K562 (cell line): ENCODE data around the gene SPHK2. TPM values are rescaled to one million over a fixed set of nuclear protein-coding genes. Genes with fewer than 3 reads are reported as not detected.

ENCODE experiments used
- ATAC-seq: fragments of 200-7000 bp; cut with Tn5 transposase; 3 replicates; pipeline ENCODE4 v1.9.1; 2020; ENCODE audit warnings: moderate library complexity
- BruUV-seq: library from RNA; stranded (reverse); fragments of 400-500 nt; replicated peaks from 2 replicates; lab custom pipeline; 2021; lab: Mats Ljungman, UMichigan
- CTCF ChIA-PET: fragments of 300-600 bp; formaldehyde crosslinking; extraction: SDS; loops from one replicate; lab custom pipeline; 2021; ENCODE audit warnings: low intra/inter-chr PET ratio; lab: Yijun Ruan, JAX
- POLR2A ChIA-PET: fragments of 300-600, 350-650 bp; sonication (Branson Sonifier 250); formaldehyde crosslinking; extraction: SDS; loops from one replicate; lab custom pipeline; 2021; ENCODE audit warnings: antibody characterized with exemption, inconsistent platforms; lab: Yijun Ruan, JAX
- DNase-seq, 4 experiments: peaks; one replicate each; pipeline versions ENCODE4 v3.0.0 to v3.0.0-alpha.2; 2011 to 2018; ENCODE audit warnings: low spot score in 3 of 4, mixed read lengths in 3 of 4; ENCODE audit errors: extremely low read depth in 1 of 4
- FAIRE-seq: peaks from 2 replicates; lab custom pipeline; 2011; peaks lifted over from hg19 to GRCh38; lab: Jason Lieb, UNC
- H2AFZ ChIP-seq: 2 replicates; pipeline ENCODE4 v1.6.0; 2011; ENCODE audit warnings: low read depth, low read length, control low read depth, inconsistent platforms
- H3K27ac ChIP-seq: fragments of 200-600 bp; 3 replicates; pipeline ENCODE4 v1.8.0; 2011; ENCODE audit warnings: low read depth, mild to moderate bottlenecking, control low read depth, inconsistent platforms, low read length, moderate library complexity, mixed read lengths; ENCODE audit errors: extremely low read depth
- H3K27me3 ChIP-seq, 2 experiments: fragments of 300-600 bp in 1 of 2; 2 replicates in 1 of 2; 3 replicates in 1 of 2; pipeline versions ENCODE4 v1.6.0 to v1.8.0; 2011; ENCODE audit warnings: inconsistent platforms in 2 of 2, low read length in 2 of 2, mild to moderate bottlenecking in 1 of 2, mixed read lengths in 1 of 2, moderate library complexity in 1 of 2; ENCODE audit not compliant: control insufficient read depth in 2 of 2, insufficient read depth in 2 of 2
- H3K36me3 ChIP-seq: fragments of 300-600 bp; 3 replicates; pipeline ENCODE4 v1.8.0; 2011; ENCODE audit warnings: mild to moderate bottlenecking, low read length, inconsistent platforms; ENCODE audit not compliant: control insufficient read depth, insufficient read depth
- H3K4me1 ChIP-seq, 2 experiments: fragments of 200-600 bp in 1 of 2; replicated peaks in 1 of 2; 2 replicates in 1 of 2; 3 replicates in 1 of 2; pipeline versions ENCODE4 v1.5.1 to v1.8.0; 2011; ENCODE audit warnings: inconsistent platforms in 2 of 2, low read length in 2 of 2, mild to moderate bottlenecking in 1 of 2, mixed read lengths in 1 of 2, moderate library complexity in 1 of 2; ENCODE audit not compliant: control insufficient read depth in 2 of 2, insufficient read depth in 2 of 2
- H3K4me2 ChIP-seq: 2 replicates; pipeline ENCODE4 v1.6.1; 2011; ENCODE audit warnings: low read length, control low read depth, inconsistent platforms, mixed read lengths; ENCODE audit not compliant: insufficient read depth
- H3K4me3 ChIP-seq: fragments of 200-600 bp; sonication (generic), shearing (Covaris generic); 2 replicates; pipeline ENCODE4 v1.5.1; 2016; ENCODE audit warnings: control low read depth, inconsistent platforms
- H3K79me2 ChIP-seq: fragments of 200-600 bp; 3 replicates; pipeline ENCODE4 v1.8.0; 2011; ENCODE audit warnings: low read length, inconsistent platforms; ENCODE audit not compliant: control insufficient read depth, insufficient read depth
- H3K9ac ChIP-seq, 2 experiments: 2 replicates each; pipeline versions ENCODE4 v1.6.0 to v1.6.1; 2011; ENCODE audit warnings: low read depth in 2 of 2, low read length in 2 of 2, control low read depth in 1 of 2, inconsistent platforms in 1 of 2, mild to moderate bottlenecking in 1 of 2, mixed read lengths in 1 of 2; ENCODE audit not compliant: insufficient read depth in 1 of 2
- H3K9me1 ChIP-seq: one replicate; pipeline ENCODE4 v1.6.0; 2011; ENCODE audit warnings: inconsistent platforms, mild to moderate bottlenecking, low read length, moderate library complexity; ENCODE audit not compliant: control insufficient read depth, insufficient read depth
- H3K9me3 ChIP-seq: replicated peaks from 2 replicates; pipeline ENCODE4 v1.5.1; 2011; ENCODE audit warnings: low read depth, low read length, inconsistent platforms; ENCODE audit not compliant: control insufficient read depth, insufficient read depth
- H4K20me1 ChIP-seq: replicated peaks from 2 replicates; pipeline ENCODE4 v1.6.1; 2011; ENCODE audit warnings: low read length, inconsistent platforms, mixed read lengths; ENCODE audit not compliant: control insufficient read depth, insufficient read depth
- ATF1 ChIP-seq, 2 experiments: fragments of 450-650 bp in 1 of 2; IDR thresholded peaks; 2 replicates each; pipeline ENCODE4 v1.6.1; 2016; ENCODE audit warnings: missing compliant biosample characterization in 1 of 2, missing genetic modification characterization in 1 of 2
- BCOR ChIP-seq: fragments of 450-650 bp; IDR thresholded peaks from 2 replicates; pipeline ENCODE4 v1.6.1; 2016
- CBX2 ChIP-seq: fragments of 200-600 bp; sonication (generic); IDR thresholded peaks from one replicate; pipeline ENCODE4 v1.6.1; 2012; ENCODE audit warnings: mild to moderate bottlenecking, low read length, inconsistent platforms; ENCODE audit not compliant: insufficient read depth, poor library complexity, severe bottlenecking
- GABPB2 ChIP-seq: fragments of 250-450 bp; sonication (Bioruptor Pico); conservative IDR thresholded peaks from 2 replicates; pipeline ENCODE4 v1.5.1; 2021; ENCODE audit warnings: mild to moderate bottlenecking
- GATAD2A ChIP-seq: fragments of 450-650 bp; IDR thresholded peaks from 2 replicates; pipeline ENCODE4 v1.6.1; 2017
- GATAD2B ChIP-seq: fragments of 450-650 bp; IDR thresholded peaks from 2 replicates; pipeline ENCODE4 v1.6.1; 2017; ENCODE audit warnings: mild to moderate bottlenecking, borderline replicate concordance
- HDGF ChIP-seq: fragments of 450-650 bp; IDR thresholded peaks from 2 replicates; pipeline ENCODE4 v1.6.1; 2016
- HNRNPLL ChIP-seq: fragments of 200-400 bp; formaldehyde crosslinking; IDR thresholded peaks from 2 replicates; pipeline ENCODE4 v1.6.1; 2017; ENCODE audit warnings: low read length, low read depth, mild to moderate bottlenecking; ENCODE audit not compliant: poor library complexity, severe bottlenecking
- KDM1A ChIP-seq, 2 experiments: fragments of 450-650 bp; IDR thresholded peaks; 2 replicates each; pipeline ENCODE4 v1.6.1; 2016; ENCODE audit warnings: mild to moderate bottlenecking in 2 of 2
- LCOR ChIP-seq: sonication (generic); formaldehyde crosslinking; IDR thresholded peaks from 2 replicates; pipeline ENCODE4 v1.8.0; 2022; ENCODE audit warnings: mild to moderate bottlenecking, missing genetic modification reagents
- MCM3 ChIP-seq: fragments of 450-650 bp; IDR thresholded peaks from 2 replicates; pipeline ENCODE4 v1.6.1; 2016
- ZNF695 ChIP-seq: fragments of 450-650 bp; formaldehyde crosslinking; IDR thresholded peaks from 2 replicates; pipeline ENCODE4 v1.4.0; 2020; ENCODE audit warnings: mild to moderate bottlenecking, moderate library complexity
- ZNF76 ChIP-seq: fragments of 250-450 bp; sonication (Bioruptor Pico); IDR thresholded peaks from 2 replicates; pipeline ENCODE4 v1.4.0; 2020; ENCODE audit warnings: mild to moderate bottlenecking, moderate library complexity, borderline replicate concordance
- WGBS: fragments of 100-300 bp; shearing (Covaris generic); methylation state at CpG from one replicate; pipeline ENCODE4 v1.1.6; 2016; ENCODE audit warnings: low coverage, mixed read lengths; ENCODE audit not compliant: insufficient coverage; ENCODE audit errors: missing lambda C conversion rate; 5-methylcytosine and 5-hydroxymethylcytosine counted together
- in situ Hi-C: fragments of 300-500 bp; cut with MboI; formaldehyde crosslinking; loops from 4 replicates; pipeline ENCODE4 v1.15.0; 2018; ENCODE audit warnings: inconsistent platforms, mixed read lengths
- intact Hi-C: fragments of 100-400 bp; cut with micrococcal nuclease; formaldehyde crosslinking; loops from 2 replicates; pipeline ENCODE4 v1.14.2; 2022
- polyA plus RNA-seq, 8 experiments: library from polyadenylated mRNA; depleted of rRNA in 4 of 8; stranded (reverse) in 5 of 8; unstranded in 3 of 8; fragments of >200 nt; fragmentation: Nextera tagmentation in 2 of 8; fragmentation: Illumina TruSeq in 1 of 8; extraction: Ambion mirVana in 2 of 8; extraction: Trizol in 1 of 8; gene quantifications; 2 replicates each; pipeline versions ENCODE4 v1.2.1 to v1.2.3, GENCODE V29; 2011 to 2014; ENCODE audit warnings: inconsistent platforms in 1 of 8, missing spikeins in 1 of 8
- total RNA-seq, 7 experiments: library from RNA; depleted of rRNA in 6 of 7; stranded (reverse); fragments of >200 nt in 6 of 7; fragmentation: Illumina TruSeq in 2 of 7; extraction: Trizol in 2 of 7; gene quantifications; 2 replicates each; pipeline versions ENCODE4 v1.2.1 to v1.2.3, GENCODE V29; 2011 to 2021; ENCODE audit warnings: low replicate concordance in 1 of 7
- TF ChIP-seq, protein P1 (sequence below): sonication (generic); formaldehyde crosslinking; IDR thresholded peaks from 2 replicates; pipeline ENCODE4 v1.8.1; 2023; ENCODE audit warnings: mild to moderate bottlenecking, missing genetic modification reagents
- TF ChIP-seq, protein P2 (sequence below): fragments of 250-450 bp; sonication (Bioruptor Pico); IDR thresholded peaks from 2 replicates; pipeline ENCODE4 v1.5.0; 2021
- TF ChIP-seq, protein P3 (sequence below), 2 experiments: fragments of 450-650 bp in 1 of 2; sonication (generic) in 1 of 2; formaldehyde crosslinking; conservative IDR thresholded peaks; 2 replicates each; pipeline versions ENCODE4 v1.4.0 to v1.8.1; 2020 to 2022; ENCODE audit warnings: mild to moderate bottlenecking in 1 of 2, missing genetic modification reagents in 1 of 2
- TF ChIP-seq, protein P4 (sequence below): IDR thresholded peaks from 2 replicates; pipeline ENCODE4 v1.6.1; 2011; ENCODE audit warnings: borderline replicate concordance, low read depth, mild to moderate bottlenecking, moderate library complexity, low read length; ENCODE audit not compliant: insufficient read depth, poor library complexity, severe bottlenecking
- TF ChIP-seq, protein P5 (sequence below): fragments of 450-650 bp; formaldehyde crosslinking; IDR thresholded peaks from 2 replicates; pipeline ENCODE4 v1.4.0; 2020; ENCODE audit warnings: mild to moderate bottlenecking, moderate library complexity

The SPHK2 gene
- total and polyA plus RNA-seq, 9 of the 15 experiments (the other 6 are each of a cell fraction or from before 2014, with no cell fraction given), result 0.10 to 15.2 (median 2.9) TPM

DNA sequence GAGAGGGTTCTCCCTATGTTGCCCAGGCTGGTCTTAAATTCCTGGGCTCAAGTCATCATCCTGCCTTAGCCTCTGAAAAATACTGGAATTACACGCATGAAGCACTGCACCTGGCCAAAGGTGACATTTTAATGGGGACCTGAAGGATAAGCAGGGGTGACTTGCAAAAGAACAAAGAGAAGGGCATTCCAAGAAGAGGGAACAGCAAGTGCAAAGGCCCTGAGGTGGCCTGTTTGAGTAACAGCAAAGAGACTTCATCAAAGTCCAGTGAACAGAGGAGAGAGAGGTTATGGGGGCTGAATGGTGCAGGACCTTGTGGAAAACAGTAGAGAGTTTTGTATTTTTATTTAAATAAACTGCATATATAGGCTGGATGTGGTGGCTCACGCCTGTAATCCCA, 22.5 kb downstream of the SPHK2 start:
- DNase-seq (no peak), ATAC-seq (no peak), FAIRE-seq (no peak)
- no peak overlapping the region for H3K4me2 ChIP-seq
- no peak overlapping the region for H3K9ac ChIP-seq
- WGBS, result 93% methylated on average over 2 of the region's 2 CpGs
- H3K27ac ChIP-seq, result no peak overlapping the region
- no peak overlapping the region for H2AFZ ChIP-seq
- H3K9me1 ChIP-seq, result no peaks in the 10 kb centered on the region
- peaks cover 29 to 55% of the 10 kb centered on the region in 2 experiments for H3K4me1 ChIP-seq
- CTCF ChIA-PET, result no interaction called here
- no TSS peak for BruUV-seq
- no peaks in the 10 kb centered on the region for H3K36me3 ChIP-seq
- in situ Hi-C loops, result loop anchor here (5.0 to 10.0 kb wide), 2 partner anchors 195 to 333 kb away; partner anchors contain the start of gene HSD17B14
- intact Hi-C loops, result no loop called here
- H3K4me3 ChIP-seq, result no peak overlapping the region
- H3K9me3 ChIP-seq, result no peaks in the 10 kb centered on the region
- no peaks in the 10 kb centered on the region for H3K27me3 ChIP-seq
- 0 out of 2 replicates have a peak, but pooled peaks cover 4% of the 10 kb centered on the region for H4K20me1 ChIP-seq
- peaks cover 18% of the 10 kb centered on the region; the same call in 2 of the 3 replicates for H3K79me2 ChIP-seq
- POLR2A ChIA-PET, result interaction anchor here (0.8 to 1.1 kb wide), 2 partner anchors 34 to 342 kb away, joined by 3 read pairs; no protein-coding TSS in a partner anchor
- TF ChIP-seq, protein P1, sequence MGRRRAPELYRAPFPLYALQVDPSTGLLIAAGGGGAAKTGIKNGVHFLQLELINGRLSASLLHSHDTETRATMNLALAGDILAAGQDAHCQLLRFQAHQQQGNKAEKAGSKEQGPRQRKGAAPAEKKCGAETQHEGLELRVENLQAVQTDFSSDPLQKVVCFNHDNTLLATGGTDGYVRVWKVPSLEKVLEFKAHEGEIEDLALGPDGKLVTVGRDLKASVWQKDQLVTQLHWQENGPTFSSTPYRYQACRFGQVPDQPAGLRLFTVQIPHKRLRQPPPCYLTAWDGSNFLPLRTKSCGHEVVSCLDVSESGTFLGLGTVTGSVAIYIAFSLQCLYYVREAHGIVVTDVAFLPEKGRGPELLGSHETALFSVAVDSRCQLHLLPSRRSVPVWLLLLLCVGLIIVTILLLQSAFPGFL (CRISPR knock-in tag), result no peak
- TF ChIP-seq, protein P2, sequence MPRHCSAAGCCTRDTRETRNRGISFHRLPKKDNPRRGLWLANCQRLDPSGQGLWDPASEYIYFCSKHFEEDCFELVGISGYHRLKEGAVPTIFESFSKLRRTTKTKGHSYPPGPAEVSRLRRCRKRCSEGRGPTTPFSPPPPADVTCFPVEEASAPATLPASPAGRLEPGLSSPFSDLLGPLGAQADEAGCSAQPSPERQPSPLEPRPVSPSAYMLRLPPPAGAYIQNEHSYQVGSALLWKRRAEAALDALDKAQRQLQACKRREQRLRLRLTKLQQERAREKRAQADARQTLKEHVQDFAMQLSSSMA (CRISPR knock-in tag), result no peak
- TF ChIP-seq, protein P3, sequence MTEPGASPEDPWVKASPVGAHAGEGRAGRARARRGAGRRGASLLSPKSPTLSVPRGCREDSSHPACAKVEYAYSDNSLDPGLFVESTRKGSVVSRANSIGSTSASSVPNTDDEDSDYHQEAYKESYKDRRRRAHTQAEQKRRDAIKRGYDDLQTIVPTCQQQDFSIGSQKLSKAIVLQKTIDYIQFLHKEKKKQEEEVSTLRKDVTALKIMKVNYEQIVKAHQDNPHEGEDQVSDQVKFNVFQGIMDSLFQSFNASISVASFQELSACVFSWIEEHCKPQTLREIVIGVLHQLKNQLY (CRISPR knock-in tag; conservative IDR thresholded peaks at IDR 0.05), result no peak
- TF ChIP-seq CBX2, result no peak
- TF ChIP-seq ATF1 (CRISPR knock-in tag; IDR thresholded peaks at IDR 0.05), result no peak
- TF ChIP-seq ATF1 (tag; IDR thresholded peaks at IDR 0.05), result no peak
- no peak for TF ChIP-seq GATAD2A
- TF ChIP-seq HNRNPLL, result no peak
- no peak for TF ChIP-seq LCOR
- peak; percentile 82 for TF ChIP-seq BCOR
- TF ChIP-seq ZNF76 (CRISPR knock-in tag), result no peak
- no peak for TF ChIP-seq MCM3
- no peak for TF ChIP-seq HDGF
- no peak for TF ChIP-seq GATAD2B
- TF ChIP-seq, protein P4, sequence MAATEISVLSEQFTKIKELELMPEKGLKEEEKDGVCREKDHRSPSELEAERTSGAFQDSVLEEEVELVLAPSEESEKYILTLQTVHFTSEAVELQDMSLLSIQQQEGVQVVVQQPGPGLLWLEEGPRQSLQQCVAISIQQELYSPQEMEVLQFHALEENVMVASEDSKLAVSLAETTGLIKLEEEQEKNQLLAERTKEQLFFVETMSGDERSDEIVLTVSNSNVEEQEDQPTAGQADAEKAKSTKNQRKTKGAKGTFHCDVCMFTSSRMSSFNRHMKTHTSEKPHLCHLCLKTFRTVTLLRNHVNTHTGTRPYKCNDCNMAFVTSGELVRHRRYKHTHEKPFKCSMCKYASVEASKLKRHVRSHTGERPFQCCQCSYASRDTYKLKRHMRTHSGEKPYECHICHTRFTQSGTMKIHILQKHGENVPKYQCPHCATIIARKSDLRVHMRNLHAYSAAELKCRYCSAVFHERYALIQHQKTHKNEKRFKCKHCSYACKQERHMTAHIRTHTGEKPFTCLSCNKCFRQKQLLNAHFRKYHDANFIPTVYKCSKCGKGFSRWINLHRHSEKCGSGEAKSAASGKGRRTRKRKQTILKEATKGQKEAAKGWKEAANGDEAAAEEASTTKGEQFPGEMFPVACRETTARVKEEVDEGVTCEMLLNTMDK, result no peak
- no peak for TF ChIP-seq ZNF695 (CRISPR knock-in tag)
- peak; percentile 41 to 63; a peak in 3 of 4 replicates for TF ChIP-seq KDM1A (IDR thresholded peaks at IDR 0.05)
- TF ChIP-seq, protein P5, sequence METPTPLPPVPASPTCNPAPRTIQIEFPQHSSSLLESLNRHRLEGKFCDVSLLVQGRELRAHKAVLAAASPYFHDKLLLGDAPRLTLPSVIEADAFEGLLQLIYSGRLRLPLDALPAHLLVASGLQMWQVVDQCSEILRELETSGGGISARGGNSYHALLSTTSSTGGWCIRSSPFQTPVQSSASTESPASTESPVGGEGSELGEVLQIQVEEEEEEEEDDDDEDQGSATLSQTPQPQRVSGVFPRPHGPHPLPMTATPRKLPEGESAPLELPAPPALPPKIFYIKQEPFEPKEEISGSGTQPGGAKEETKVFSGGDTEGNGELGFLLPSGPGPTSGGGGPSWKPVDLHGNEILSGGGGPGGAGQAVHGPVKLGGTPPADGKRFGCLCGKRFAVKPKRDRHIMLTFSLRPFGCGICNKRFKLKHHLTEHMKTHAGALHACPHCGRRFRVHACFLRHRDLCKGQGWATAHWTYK, result no peak
- no peak for TF ChIP-seq GABPB2 (CRISPR knock-in tag)
